Cardiac septum (tissue), 1 donor: ENCODE data around the gene F5. TPM values are rescaled to one million over a fixed set of nuclear protein-coding genes. Genes with fewer than 3 reads are reported as not detected.

Experiments used
- total RNA-seq: library from RNA; stranded (reverse); fragmentation: NEBNext Ultra II Directional; extraction: Animal tissue kit (Norgen Biotek cat#: 25700); gene quantifications from one replicate; pipeline ENCODE4 v1.2.1, GENCODE V29; 2021
- donor health status: DM: no; HTN: no; CAD: no.

F5 gene
- total RNA-seq, 1 donor from 2014 or later = 0.97 TPM

Other genes with a start within 250 kb of the F5 start
- gene NME7, start 218.7 kb downstream of the F5 start, total RNA-seq = 9.8 TPM
- gene BLZF1, start 218.3 kb downstream of the F5 start, total RNA-seq = 23.1 TPM
- 1.2 TPM for gene CCDC181, start 159.0 kb downstream of the F5 start, total RNA-seq
- 5.1 TPM for gene SLC19A2, start 100.5 kb downstream of the F5 start, total RNA-seq
- 10.6 TPM for gene SELP, start 43.6 kb upstream of the F5 start, total RNA-seq
- gene SELL, start 125.1 kb upstream of the F5 start, total RNA-seq = 4.0 TPM
- 26.6 TPM for gene SELE, start 147.6 kb upstream of the F5 start, total RNA-seq
- 4.2 TPM for gene METTL18, start 208.4 kb upstream of the F5 start, total RNA-seq